SK-N-SH treated with all-trans-retinoic acid at 6 μM for 48 hours (cell line): ENCODE results near the gene CRYGC.

ENCODE experiments used
- CREB5 ChIP-seq: fragments of 250-450 bp; sonication (Bioruptor Pico); IDR thresholded peaks from 2 replicates; pipeline ENCODE4 v1.5.1; 2020; ENCODE audit warnings: low read depth, mild to moderate bottlenecking, moderate library complexity
- ESRRG ChIP-seq: fragments of 250-450 bp; sonication (Bioruptor Pico); IDR thresholded peaks from 2 replicates; pipeline ENCODE4 v1.6.1; 2021; ENCODE audit warnings: mild to moderate bottlenecking
- ISL1 ChIP-seq: fragments of 250-450 bp; sonication (Bioruptor Pico); IDR thresholded peaks from 2 replicates; pipeline ENCODE4 v2.1.2; 2022; ENCODE audit warnings: mild to moderate bottlenecking, moderate library complexity
- OSR1 ChIP-seq: fragments of 250-450 bp; sonication (Bioruptor Pico); IDR thresholded peaks from 2 replicates; pipeline ENCODE4 v1.8.0; 2022; ENCODE audit warnings: moderate library complexity, mild to moderate bottlenecking, inconsistent platforms
- PPARA ChIP-seq: fragments of 250-450 bp; sonication (Bioruptor Pico); IDR thresholded peaks from 2 replicates; pipeline ENCODE4 v1.5.0; 2020; ENCODE audit warnings: mild to moderate bottlenecking, borderline replicate concordance
- SNAI2 ChIP-seq: fragments of 250-450 bp; sonication (Bioruptor Pico); IDR thresholded peaks from 2 replicates; pipeline ENCODE4 v1.5.0; 2020; ENCODE audit warnings: mild to moderate bottlenecking, moderate library complexity
- TCF4 ChIP-seq: fragments of 250-450 bp; sonication (Bioruptor Pico); IDR thresholded peaks from 2 replicates; pipeline ENCODE4 v1.8.0; 2021; ENCODE audit warnings: mild to moderate bottlenecking, moderate library complexity, borderline replicate concordance
- TOX ChIP-seq: fragments of 250-450 bp; sonication (Bioruptor Pico); IDR thresholded peaks from 2 replicates; pipeline ENCODE4 v1.8.0; 2021; ENCODE audit warnings: mild to moderate bottlenecking, moderate library complexity, borderline replicate concordance
- ZFP30 ChIP-seq: fragments of 450-650 bp; formaldehyde crosslinking; IDR thresholded peaks from 2 replicates; pipeline ENCODE4 v1.5.0; 2022; ENCODE audit warnings: mild to moderate bottlenecking, moderate library complexity
- ZNF8 ChIP-seq: fragments of 450-650 bp; formaldehyde crosslinking; IDR thresholded peaks from 2 replicates; pipeline ENCODE4 v1.5.0; 2020; ENCODE audit warnings: mild to moderate bottlenecking, moderate library complexity
- TF ChIP-seq, protein P1 (sequence below): fragments of 250-450 bp; sonication (Bioruptor Pico); IDR thresholded peaks from 2 replicates; pipeline ENCODE4 v1.8.0; 2021; ENCODE audit warnings: low read depth, mild to moderate bottlenecking, moderate library complexity, borderline replicate concordance
- TF ChIP-seq, protein P2 (sequence below): fragments of 250-450 bp; sonication (Bioruptor Pico); IDR thresholded peaks from 2 replicates; pipeline ENCODE4 v1.5.0; 2020; ENCODE audit warnings: mild to moderate bottlenecking, moderate library complexity
- TF ChIP-seq, protein P3 (sequence below): fragments of 250-450 bp; sonication (Bioruptor Pico); IDR thresholded peaks from 2 replicates; pipeline ENCODE4 v1.8.0; 2020; ENCODE audit warnings: mild to moderate bottlenecking, moderate library complexity, borderline replicate concordance

DNA sequence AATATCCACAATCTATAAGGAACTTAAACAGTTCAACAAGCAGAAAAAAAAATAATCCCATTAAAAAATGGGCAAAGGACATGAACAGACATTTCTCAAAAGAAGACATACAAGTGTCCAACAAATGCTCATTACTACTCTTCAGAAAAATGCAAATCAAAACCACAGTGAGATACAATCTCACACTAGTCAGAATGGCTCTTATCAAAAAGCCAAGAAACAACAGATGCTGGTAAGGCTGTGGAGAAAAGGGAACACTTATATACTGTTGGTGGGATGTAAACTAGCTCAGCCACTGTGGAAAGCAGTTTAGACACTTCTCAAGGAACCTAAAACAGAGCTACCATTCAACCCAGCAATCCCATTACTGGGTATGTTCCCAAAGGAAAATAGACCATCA, 23.5 kb upstream of the CRYGC start:
- TF ChIP-seq, protein P1, sequence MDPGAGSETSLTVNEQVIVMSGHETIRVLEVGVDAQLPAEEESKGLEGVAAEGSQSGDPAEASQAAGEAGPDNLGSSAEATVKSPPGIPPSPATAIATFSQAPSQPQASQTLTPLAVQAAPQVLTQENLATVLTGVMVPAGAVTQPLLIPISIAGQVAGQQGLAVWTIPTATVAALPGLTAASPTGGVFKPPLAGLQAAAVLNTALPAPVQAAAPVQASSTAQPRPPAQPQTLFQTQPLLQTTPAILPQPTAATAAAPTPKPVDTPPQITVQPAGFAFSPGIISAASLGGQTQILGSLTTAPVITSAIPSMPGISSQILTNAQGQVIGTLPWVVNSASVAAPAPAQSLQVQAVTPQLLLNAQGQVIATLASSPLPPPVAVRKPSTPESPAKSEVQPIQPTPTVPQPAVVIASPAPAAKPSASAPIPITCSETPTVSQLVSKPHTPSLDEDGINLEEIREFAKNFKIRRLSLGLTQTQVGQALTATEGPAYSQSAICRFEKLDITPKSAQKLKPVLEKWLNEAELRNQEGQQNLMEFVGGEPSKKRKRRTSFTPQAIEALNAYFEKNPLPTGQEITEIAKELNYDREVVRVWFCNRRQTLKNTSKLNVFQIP (CRISPR knock-in tag) = no peak
- no peak for TF ChIP-seq ZFP30 (CRISPR knock-in tag)
- no peak for TF ChIP-seq ISL1
- no peak for TF ChIP-seq ESRRG (CRISPR knock-in tag)
- no peak for TF ChIP-seq TOX (CRISPR knock-in tag)
- no peak for TF ChIP-seq PPARA
- TF ChIP-seq ZNF8 = no peak
- TF ChIP-seq, protein P2, sequence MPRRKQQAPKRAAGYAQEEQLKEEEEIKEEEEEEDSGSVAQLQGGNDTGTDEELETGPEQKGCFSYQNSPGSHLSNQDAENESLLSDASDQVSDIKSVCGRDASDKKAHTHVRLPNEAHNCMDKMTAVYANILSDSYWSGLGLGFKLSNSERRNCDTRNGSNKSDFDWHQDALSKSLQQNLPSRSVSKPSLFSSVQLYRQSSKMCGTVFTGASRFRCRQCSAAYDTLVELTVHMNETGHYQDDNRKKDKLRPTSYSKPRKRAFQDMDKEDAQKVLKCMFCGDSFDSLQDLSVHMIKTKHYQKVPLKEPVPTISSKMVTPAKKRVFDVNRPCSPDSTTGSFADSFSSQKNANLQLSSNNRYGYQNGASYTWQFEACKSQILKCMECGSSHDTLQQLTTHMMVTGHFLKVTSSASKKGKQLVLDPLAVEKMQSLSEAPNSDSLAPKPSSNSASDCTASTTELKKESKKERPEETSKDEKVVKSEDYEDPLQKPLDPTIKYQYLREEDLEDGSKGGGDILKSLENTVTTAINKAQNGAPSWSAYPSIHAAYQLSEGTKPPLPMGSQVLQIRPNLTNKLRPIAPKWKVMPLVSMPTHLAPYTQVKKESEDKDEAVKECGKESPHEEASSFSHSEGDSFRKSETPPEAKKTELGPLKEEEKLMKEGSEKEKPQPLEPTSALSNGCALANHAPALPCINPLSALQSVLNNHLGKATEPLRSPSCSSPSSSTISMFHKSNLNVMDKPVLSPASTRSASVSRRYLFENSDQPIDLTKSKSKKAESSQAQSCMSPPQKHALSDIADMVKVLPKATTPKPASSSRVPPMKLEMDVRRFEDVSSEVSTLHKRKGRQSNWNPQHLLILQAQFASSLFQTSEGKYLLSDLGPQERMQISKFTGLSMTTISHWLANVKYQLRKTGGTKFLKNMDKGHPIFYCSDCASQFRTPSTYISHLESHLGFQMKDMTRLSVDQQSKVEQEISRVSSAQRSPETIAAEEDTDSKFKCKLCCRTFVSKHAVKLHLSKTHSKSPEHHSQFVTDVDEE (CRISPR knock-in tag) = no peak
- TF ChIP-seq, protein P3, sequence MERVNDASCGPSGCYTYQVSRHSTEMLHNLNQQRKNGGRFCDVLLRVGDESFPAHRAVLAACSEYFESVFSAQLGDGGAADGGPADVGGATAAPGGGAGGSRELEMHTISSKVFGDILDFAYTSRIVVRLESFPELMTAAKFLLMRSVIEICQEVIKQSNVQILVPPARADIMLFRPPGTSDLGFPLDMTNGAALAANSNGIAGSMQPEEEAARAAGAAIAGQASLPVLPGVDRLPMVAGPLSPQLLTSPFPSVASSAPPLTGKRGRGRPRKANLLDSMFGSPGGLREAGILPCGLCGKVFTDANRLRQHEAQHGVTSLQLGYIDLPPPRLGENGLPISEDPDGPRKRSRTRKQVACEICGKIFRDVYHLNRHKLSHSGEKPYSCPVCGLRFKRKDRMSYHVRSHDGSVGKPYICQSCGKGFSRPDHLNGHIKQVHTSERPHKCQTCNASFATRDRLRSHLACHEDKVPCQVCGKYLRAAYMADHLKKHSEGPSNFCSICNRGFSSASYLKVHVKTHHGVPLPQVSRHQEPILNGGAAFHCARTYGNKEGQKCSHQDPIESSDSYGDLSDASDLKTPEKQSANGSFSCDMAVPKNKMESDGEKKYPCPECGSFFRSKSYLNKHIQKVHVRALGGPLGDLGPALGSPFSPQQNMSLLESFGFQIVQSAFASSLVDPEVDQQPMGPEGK (CRISPR knock-in tag) = no peak
- TF ChIP-seq SNAI2 = no peak
- TF ChIP-seq OSR1 (CRISPR knock-in tag) = no peak
- no peak for TF ChIP-seq TCF4 (CRISPR knock-in tag)
- TF ChIP-seq CREB5 = no peak
